GM10248 (cell line): ENCODE data around the gene RNF145.

Source experiments
- CTCF ChIA-PET: fragments of 300-600 bp; sonication (Branson Sonifier 250); formaldehyde crosslinking; extraction: SDS; loops from one replicate; lab custom pipeline; 2021; ENCODE audit warnings: antibody characterized with exemption; lab: Yijun Ruan, JAX
- POLR2A ChIA-PET: fragments of 350-650 bp; sonication (Branson Sonifier 250); formaldehyde crosslinking; extraction: SDS; loops from one replicate; lab custom pipeline; 2020; ENCODE audit warnings: antibody characterized with exemption; lab: Yijun Ruan, JAX
- DNase-seq: peaks from one replicate; pipeline ENCODE4 v3.0.0; 2012; ENCODE audit errors: extremely low spot score
- TF ChIP-seq, protein P1 (sequence below): IDR thresholded peaks from 2 replicates; pipeline ENCODE4 v1.5.1; 2012; ENCODE audit warnings: mild to moderate bottlenecking, low read depth; ENCODE audit errors: extremely low read depth, missing control alignments, control extremely low read depth

RNF145 gene

GRCh38 chr5:159175547-159175946, 33.8 kb downstream of the RNF145 start:
- no peak for DNase-seq
- POLR2A ChIA-PET = interaction anchor here (0.6 kb wide), 1 partner anchor 15 kb away, joined by 3 read pairs; no protein-coding TSS in a partner anchor
- CTCF ChIA-PET = interaction anchor here (1.0 to 1.6 kb wide), 3 partner anchors 8 to 38 kb away, joined by 3 to 5 read pairs (median 3); no protein-coding TSS in a partner anchor
- TF ChIP-seq, protein P1, sequence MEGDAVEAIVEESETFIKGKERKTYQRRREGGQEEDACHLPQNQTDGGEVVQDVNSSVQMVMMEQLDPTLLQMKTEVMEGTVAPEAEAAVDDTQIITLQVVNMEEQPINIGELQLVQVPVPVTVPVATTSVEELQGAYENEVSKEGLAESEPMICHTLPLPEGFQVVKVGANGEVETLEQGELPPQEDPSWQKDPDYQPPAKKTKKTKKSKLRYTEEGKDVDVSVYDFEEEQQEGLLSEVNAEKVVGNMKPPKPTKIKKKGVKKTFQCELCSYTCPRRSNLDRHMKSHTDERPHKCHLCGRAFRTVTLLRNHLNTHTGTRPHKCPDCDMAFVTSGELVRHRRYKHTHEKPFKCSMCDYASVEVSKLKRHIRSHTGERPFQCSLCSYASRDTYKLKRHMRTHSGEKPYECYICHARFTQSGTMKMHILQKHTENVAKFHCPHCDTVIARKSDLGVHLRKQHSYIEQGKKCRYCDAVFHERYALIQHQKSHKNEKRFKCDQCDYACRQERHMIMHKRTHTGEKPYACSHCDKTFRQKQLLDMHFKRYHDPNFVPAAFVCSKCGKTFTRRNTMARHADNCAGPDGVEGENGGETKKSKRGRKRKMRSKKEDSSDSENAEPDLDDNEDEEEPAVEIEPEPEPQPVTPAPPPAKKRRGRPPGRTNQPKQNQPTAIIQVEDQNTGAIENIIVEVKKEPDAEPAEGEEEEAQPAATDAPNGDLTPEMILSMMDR = no peak

GRCh38 chr5:159174511-159175168, 34.7 kb downstream of the RNF145 start:
- CTCF ChIA-PET = interaction anchor here (1.0 to 1.7 kb wide), 3 partner anchors 12 to 143 kb away, joined by 3 to 8 read pairs (median 4); no protein-coding TSS in a partner anchor
- no peak for DNase-seq
- POLR2A ChIA-PET = no interaction called here
- TF ChIP-seq, protein P1 = no peak

GRCh38 chr5:159171274-159171673, 38.1 kb downstream of the RNF145 start:
- no peak for DNase-seq
- ChIA-PET POLR2A (no interaction called here), CTCF (interaction anchor here (1.0 to 1.9 kb wide), 2 partner anchors 14 to 20 kb away, joined by 4 to 15 read pairs; no protein-coding TSS in a partner anchor)
- TF ChIP-seq, protein P1 = no peak

DNA sequence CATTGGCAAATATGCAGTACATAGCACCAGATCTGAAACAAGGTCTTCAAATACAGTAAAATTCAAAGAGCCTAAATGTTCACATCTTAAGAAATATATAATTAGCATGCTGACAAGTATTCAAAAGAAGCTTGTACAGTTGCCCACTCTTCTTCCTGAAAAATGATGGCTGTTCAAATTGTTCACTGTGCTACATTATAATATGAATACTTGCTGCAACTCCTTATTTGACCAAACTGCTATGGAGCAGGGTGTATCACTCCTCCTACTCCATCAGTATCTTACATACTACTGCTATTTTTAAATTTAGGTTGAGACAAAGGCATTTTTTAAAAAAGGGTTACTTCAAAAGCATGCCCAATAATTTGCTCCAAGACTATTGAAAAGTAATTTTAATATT, 39.3 kb downstream of the RNF145 start:
- POLR2A ChIA-PET = no interaction called here

GRCh38 chr5:159166416-159166815, 42.9 kb downstream of the RNF145 start:
- TF ChIP-seq, protein P1 = no peak
- POLR2A ChIA-PET = no interaction called here
- DNase-seq = no peak
- CTCF ChIA-PET = interaction anchor here (1.2 to 3.7 kb wide), 3 partner anchors 9 to 19 kb away, joined by 3 to 21 read pairs (median 3); no protein-coding TSS in a partner anchor

More for the DNA sequence above, 39.3 kb downstream of the RNF145 start:
- no peak for DNase-seq
- TF ChIP-seq, protein P1 = no peak
- CTCF ChIA-PET = interaction anchor here (1.0 to 1.9 kb wide), 2 partner anchors 13 to 21 kb away, joined by 4 to 15 read pairs; no protein-coding TSS in a partner anchor

DNA sequence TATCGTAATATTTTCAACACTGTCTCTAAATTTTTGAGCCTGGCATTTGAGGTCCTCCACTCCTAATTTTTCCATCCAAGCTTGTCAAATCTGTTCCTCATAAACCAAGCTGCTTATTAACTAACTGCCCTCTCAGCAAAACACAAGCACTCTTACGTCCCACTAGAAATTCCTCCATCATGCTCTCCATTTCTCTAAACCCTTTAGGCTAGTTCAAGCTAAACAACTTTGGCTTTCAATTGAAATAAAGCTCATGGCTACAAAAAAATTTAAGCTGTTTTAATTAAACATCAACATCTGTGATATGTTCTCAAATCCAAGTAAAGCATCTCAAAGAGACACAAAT, 45.7 kb downstream of the RNF145 start:
- TF ChIP-seq, protein P1 = no peak
- DNase-seq = no peak
- CTCF ChIA-PET = interaction anchor here (1.1 to 2.0 kb wide), 4 partner anchors 9 to 31 kb away, joined by 3 to 7 read pairs (median 4); no protein-coding TSS in a partner anchor
- POLR2A ChIA-PET = no interaction called here
